ENCODE results near the gene TRPM3. TPM values are rescaled to one million over a fixed set of nuclear protein-coding genes. Genes with fewer than 3 reads are reported as not detected.

The TRPM3 gene
- total RNA-seq, 4 donors from 2014 or later, result 0.57 to 4.4 (median 1.4) TPM; not detected in 1

DNA sequence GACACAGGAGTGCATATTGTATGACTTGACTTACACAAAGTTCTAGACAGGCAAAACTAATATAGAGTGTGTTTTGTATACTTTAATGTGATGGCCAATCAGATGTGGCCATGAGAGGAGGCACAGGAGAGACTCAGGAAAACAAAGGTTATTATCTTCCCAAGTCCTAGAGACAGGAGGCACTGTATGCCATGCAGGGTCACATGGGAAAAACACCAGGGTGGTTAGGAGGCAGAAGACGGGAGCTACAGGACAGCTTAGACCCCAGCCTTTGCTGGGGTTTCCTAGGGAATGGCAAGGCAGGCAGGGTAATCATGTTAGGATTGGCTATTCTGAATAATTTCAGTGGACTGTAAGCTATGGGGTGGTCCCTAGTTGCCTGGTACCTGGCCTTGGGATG lies 16.2 kb downstream of the TRPM3 start:
- TF ChIP-seq, protein P1, sequence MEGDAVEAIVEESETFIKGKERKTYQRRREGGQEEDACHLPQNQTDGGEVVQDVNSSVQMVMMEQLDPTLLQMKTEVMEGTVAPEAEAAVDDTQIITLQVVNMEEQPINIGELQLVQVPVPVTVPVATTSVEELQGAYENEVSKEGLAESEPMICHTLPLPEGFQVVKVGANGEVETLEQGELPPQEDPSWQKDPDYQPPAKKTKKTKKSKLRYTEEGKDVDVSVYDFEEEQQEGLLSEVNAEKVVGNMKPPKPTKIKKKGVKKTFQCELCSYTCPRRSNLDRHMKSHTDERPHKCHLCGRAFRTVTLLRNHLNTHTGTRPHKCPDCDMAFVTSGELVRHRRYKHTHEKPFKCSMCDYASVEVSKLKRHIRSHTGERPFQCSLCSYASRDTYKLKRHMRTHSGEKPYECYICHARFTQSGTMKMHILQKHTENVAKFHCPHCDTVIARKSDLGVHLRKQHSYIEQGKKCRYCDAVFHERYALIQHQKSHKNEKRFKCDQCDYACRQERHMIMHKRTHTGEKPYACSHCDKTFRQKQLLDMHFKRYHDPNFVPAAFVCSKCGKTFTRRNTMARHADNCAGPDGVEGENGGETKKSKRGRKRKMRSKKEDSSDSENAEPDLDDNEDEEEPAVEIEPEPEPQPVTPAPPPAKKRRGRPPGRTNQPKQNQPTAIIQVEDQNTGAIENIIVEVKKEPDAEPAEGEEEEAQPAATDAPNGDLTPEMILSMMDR (IDR thresholded peaks at IDR 0.05; ENCODE audit: low read depth), result no peak

DNA sequence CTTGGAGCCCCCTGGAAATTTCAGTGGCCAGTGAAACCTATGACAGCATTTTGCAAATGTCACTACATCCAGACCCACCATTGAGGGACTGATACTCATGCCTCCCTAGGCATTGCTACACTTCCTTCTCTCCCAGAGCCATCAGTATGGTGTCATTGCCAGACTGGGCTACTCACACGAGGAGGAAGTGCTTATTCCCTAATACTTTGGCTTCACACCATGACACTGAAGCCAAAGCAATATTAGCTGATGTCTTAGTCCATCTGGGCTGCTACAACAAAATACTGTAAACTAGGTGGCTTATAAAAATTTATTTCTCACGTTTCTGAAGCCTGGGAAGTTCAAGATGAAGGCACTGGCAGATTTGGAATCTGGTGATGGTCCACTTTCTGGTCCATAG lies 22.6 kb downstream of the TRPM3 start:
- TF ChIP-seq, protein P1 (IDR thresholded peaks at IDR 0.05; ENCODE audit: low read depth), result no peak

DNA sequence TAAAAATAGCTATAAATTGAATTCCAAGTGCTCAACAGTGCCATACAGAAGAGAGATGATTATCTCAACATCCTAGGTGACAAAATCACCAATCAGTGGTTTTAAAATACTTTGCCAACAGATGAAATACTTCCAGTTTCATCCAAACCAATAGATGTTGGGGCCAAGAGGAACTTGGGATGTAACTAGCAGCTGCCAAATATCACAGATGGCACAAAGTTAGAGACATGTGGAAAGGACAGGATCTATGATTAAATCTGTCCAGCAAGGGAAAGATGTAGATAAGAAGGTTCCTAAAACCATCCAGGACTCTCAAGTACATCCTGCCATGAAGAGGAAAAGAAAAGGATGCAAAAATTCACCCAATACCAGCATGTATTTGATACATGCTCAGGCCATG lies 23.8 kb downstream of the TRPM3 start:
- TF ChIP-seq, protein P1 (IDR thresholded peaks at IDR 0.05; ENCODE audit: low read depth), result no peak

DNA sequence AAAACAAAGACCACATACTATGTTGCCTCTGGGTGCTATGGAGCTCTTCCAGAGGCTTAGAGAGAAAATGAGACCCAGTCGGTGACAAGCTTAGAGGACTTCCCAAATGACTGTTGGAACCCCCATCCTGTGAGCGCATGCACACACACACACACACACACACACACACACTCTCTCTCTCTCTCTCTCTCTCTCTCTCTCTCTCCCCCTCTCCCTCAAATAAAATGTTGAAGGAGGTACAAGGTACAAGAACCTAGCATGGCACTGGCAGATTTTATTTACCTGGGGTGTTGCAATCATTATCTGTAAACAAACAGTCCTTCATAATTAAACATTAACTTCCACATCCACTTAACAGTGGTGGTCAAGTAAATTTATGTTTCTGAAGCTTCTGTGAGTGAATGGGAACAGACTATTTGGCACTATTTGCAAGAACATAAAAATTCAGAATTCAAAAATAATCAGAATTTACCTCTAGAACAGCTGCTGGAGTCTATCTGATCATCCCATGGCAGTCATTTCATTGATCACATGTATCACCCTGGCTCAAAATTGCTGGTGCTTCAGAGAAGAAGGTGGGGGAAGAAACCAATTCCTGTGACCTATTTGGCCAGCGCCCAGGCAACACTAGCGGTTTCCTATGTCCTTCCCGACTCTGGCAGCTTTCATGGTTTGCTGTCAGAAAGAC lies 24.9 kb downstream of the TRPM3 start:
- TF ChIP-seq, protein P1 (IDR thresholded peaks at IDR 0.05; ENCODE audit: low read depth), result no peak

DNA sequence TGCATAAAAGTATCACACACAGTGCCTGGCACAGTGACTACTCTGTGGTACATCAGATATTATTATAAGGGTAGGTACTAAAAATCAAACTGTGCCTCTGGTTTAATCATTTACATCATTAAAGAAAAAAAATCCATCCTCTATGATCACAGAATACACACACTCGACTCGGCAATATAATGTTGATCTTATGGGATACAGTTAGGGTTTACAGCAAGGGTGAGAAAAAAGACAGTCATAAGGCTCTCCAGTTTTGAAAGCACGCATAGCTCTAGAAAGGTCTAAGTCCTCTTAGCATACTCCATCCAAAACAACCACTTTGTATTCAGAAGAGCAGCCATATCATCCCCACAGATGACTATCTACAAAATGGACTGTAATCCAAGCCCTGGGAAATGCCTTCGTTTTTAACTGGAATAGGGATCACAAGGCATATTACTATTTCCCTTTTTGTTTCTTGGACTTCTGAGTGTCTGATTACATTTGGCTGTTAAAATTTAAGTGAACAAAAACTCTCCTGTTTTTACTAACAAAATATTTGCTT lies 26.6 kb downstream of the TRPM3 start:
- TF ChIP-seq, protein P1 (IDR thresholded peaks at IDR 0.05; ENCODE audit: low read depth), result no peak

DNA sequence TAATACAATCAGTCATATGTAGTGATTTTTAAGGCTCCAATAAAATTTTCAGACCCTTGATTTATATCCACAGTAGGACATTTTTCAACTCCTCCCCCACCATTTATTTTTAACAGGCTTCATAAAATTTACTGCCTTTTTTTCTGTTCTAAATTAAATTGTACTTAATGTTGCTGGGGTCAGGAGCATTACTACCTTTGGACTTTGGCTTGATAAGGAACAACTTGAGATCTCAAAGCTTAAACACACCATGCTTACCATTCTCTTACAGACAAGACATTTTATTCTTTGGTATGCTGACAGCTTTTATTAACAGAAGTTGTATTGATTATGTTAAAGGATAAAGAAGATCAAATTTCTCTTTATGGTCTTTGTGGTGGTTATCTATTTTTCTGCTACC lies 30.5 kb downstream of the TRPM3 start:
- TF ChIP-seq, protein P1 (IDR thresholded peaks at IDR 0.05; ENCODE audit: low read depth), result no peak

DNA sequence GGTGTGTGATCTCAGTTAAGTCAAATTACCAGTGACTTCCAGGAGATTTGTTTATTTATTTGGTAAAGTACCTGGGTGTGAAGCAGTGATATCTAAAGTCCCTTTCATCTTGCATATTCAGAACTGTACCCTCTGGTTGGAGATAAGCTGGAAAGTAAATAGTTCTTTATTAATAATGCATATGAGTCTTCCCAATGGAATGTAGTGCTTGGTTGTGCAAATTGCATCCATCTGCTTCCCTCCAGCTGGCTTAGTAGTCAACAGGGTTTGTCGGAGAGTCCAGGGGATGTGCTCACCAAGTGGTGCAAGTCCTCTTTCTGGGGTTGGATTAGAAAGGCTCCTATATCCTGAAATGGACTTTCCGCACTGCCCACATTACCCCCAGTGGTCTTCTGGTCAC lies 42.0 kb downstream of the TRPM3 start:
- TF ChIP-seq, protein P1 (IDR thresholded peaks at IDR 0.05; ENCODE audit: low read depth), result no peak

Data from subcutaneous adipose tissue (tissue), 4 donors.